Skeletal muscle tissue (tissue), 4 donors: Measurements from ENCODE around the gene SARNP. TPM values are rescaled to one million over a fixed set of nuclear protein-coding genes. Genes with fewer than 3 reads are reported as not detected.

Experiments used
- H3K27ac ChIP-seq: one replicate; pipeline ENCODE4 v1.7.0; 2013; ENCODE audit warnings: mild to moderate bottlenecking, low read depth, low read length, inconsistent platforms
- H3K27me3 ChIP-seq, 3 donors: one replicate each; pipeline ENCODE4 v1.7.0; 2013; ENCODE audit warnings: low read length in 3 of 3; ENCODE audit not compliant: control insufficient read depth in 3 of 3, insufficient read depth in 3 of 3
- H3K36me3 ChIP-seq, 3 donors: one replicate each; pipeline ENCODE4 v1.7.0; 2013; ENCODE audit warnings: low read length in 3 of 3; ENCODE audit not compliant: control insufficient read depth in 3 of 3, insufficient read depth in 3 of 3
- H3K4me1 ChIP-seq, 3 donors: one replicate each; pipeline ENCODE4 v1.7.0; 2013; ENCODE audit warnings: low read length in 3 of 3, mild to moderate bottlenecking in 3 of 3; ENCODE audit not compliant: control insufficient read depth in 3 of 3, insufficient read depth in 3 of 3
- H3K4me3 ChIP-seq, 3 donors: one replicate each; pipeline ENCODE4 v1.7.0; 2013; ENCODE audit warnings: low read length in 3 of 3
- H3K9ac ChIP-seq, 3 donors: one replicate each; pipeline ENCODE4 v1.7.0; 2013; ENCODE audit warnings: low read length in 3 of 3, mild to moderate bottlenecking in 3 of 3, moderate library complexity in 2 of 3, low read depth in 1 of 3
- H3K9me3 ChIP-seq, 3 donors: one replicate each; pipeline ENCODE4 v1.7.0; 2013; ENCODE audit warnings: low read length in 3 of 3; ENCODE audit not compliant: control insufficient read depth in 3 of 3
- total RNA-seq: library from RNA; depleted of rRNA; stranded (reverse); fragments of >200 nt; gene quantifications from one replicate; pipeline ENCODE4 v1.2.3, GENCODE V29; 2014
- donor health status: Osteomylitis.

SARNP gene
- total RNA-seq, 1 donor from 2014 or later: 71.5 TPM

DNA sequence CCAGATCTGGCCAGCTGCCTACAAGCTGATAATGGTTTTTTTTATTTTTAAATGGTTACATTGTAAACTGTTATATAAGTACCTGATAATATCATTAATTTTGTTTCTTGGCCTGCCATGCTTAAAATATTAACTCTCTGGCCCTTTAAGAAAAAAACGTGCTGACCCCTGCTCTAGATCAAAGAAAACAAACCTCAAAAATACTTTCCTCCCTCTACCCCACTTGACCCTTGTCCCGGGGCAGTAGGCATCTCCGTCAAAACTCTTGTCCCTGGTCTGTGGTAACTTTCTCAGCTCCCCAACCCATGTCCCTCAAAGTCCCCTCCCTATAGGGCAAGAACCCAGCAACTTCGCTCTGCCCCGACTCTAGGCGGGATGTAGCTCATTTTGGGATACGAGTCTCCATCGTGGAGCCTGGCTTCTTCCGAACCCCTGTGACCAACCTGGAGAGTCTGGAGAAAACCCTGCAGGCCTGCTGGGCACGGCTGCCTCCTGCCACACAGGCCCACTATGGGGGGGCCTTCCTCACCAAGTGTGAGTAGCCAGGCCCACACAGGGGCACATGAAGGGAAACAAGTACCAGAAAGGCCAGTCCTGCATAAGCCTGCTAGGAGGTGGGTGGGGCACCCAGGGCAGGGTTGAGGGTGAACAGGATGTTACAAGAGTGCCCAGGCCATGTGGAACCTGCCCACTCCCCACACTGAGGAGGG, 93.9 kb downstream of the SARNP start:
- Histone ChIP-seq H3K27ac (peak overlapping the region; percentile 16), H3K36me3 (peaks cover 36 to 38% (median 37%) of the 10 kb centered on the region in 3 donors), H3K4me1 (peaks cover 77 to 84% (median 80%) of the 10 kb centered on the region in 3 donors), H3K4me3 (no peak overlapping the region), H3K9ac (peak overlapping the region; percentile 14 to 69 (median 33)), H3K9me3 (no peaks in the 10 kb centered on the region), H3K27me3 (no peaks in the 10 kb centered on the region)

DNA sequence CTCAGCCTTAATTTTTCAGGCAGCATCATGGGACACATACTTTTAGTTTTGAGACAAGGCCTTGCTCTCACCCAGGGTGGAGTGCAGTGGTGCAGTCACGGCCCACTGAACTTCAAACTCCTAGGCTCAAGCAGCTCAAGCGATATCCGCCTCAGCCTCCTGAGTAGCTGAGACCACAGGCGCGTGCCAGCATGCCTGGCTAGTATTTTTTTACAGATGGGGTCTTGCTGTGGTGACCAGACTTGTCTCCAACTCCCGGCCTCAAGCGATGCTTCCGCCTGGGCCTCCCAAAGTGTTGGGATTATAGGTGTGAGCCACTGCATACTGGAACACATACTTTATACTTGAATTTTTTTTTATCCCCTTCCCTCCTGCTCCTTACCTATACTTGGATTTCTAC, 94.6 kb downstream of the SARNP start:
- H3K4me3 ChIP-seq: no peak overlapping the region
- H3K36me3 ChIP-seq: peaks cover 36 to 38% (median 37%) of the 10 kb centered on the region in 3 donors
- H3K27me3 ChIP-seq: no peaks in the 10 kb centered on the region
- no peaks in the 10 kb centered on the region for H3K9me3 ChIP-seq
- peak overlapping the region; percentile 16 for H3K27ac ChIP-seq
- H3K9ac ChIP-seq: peak overlapping the region in 1 of 3 donors; percentile 69
- peaks cover 83 to 90% (median 86%) of the 10 kb centered on the region in 3 donors for H3K4me1 ChIP-seq

DNA sequence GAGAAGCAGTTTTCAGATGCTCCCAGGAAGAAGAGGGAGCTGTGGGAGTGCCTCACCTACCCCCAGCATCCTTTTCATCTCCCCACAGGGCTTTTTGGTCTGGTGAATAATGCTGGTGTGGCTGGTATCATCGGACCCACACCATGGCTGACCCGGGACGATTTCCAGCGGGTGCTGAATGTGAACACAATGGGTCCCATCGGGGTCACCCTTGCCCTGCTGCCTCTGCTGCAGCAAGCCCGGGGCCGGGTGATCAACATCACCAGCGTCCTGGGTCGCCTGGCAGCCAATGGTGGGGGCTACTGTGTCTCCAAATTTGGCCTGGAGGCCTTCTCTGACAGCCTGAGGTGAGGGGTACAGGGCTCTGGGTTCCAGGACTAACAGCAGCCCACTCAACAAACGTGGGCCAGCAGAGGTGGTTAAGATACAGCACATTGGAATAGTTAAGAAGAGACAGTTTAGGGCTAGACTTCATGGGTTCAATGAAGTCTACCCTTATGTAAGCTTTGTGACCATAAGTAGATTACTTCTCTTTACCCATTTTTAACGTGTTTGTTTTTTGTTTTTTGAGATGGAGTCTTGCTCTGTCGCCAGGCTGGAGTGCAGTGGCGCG, 95.8 kb downstream of the SARNP start:
- H3K36me3 ChIP-seq: peaks cover 28 to 32% (median 30%) of the 10 kb centered on the region in 3 donors
- H3K4me1 ChIP-seq: peaks cover 83 to 90% (median 86%) of the 10 kb centered on the region in 3 donors
- H3K27me3 ChIP-seq: no peaks in the 10 kb centered on the region
- no peaks in the 10 kb centered on the region for H3K9me3 ChIP-seq
- H3K4me3 ChIP-seq: peak overlapping the region in 2 of 3 donors; percentile 32 to 45
- H3K9ac ChIP-seq: peak overlapping the region in 2 of 3 donors; percentile 26 to 60
- peak overlapping the region; percentile 91 for H3K27ac ChIP-seq

GRCh38 chr12:55720894-55721444, 96.6 kb downstream of the SARNP start:
- peaks cover 21 to 28% (median 24%) of the 10 kb centered on the region in 3 donors for H3K36me3 ChIP-seq
- H3K27ac ChIP-seq: peak overlapping the region; percentile 91
- H3K4me1 ChIP-seq: peaks cover 83 to 88% (median 87%) of the 10 kb centered on the region in 3 donors
- no peaks in the 10 kb centered on the region for H3K27me3 ChIP-seq
- no peaks in the 10 kb centered on the region for H3K9me3 ChIP-seq
- H3K9ac ChIP-seq: peak overlapping the region in 2 of 3 donors; percentile 60 to 71
- peak overlapping the region; percentile 39 to 57 (median 45) for H3K4me3 ChIP-seq

GRCh38 chr12:55720071-55720564, 97.4 kb downstream of the SARNP start, which contains the start of gene RDH5:
Gene RDH5 (plus strand): TSS chr12:55720393. CDS start chr12:55721185, 792 bp downstream.
- Histone ChIP-seq H3K4me3 (peak within 1 kb of the TSS; percentile 49 to 69 (median 57)), H3K27ac (peak within 1 kb of the TSS; percentile 91), H3K4me1 (peaks cover 83 to 89% (median 87%) of the 10 kb centered on the region in 3 donors), H3K9ac (peak within 1 kb of the TSS; percentile 71 to 90 (median 79)), H3K36me3 (peaks cover 12 to 22% (median 16%) of the 10 kb centered on the region in 3 donors), H3K9me3 (no peaks in the 10 kb centered on the region), H3K27me3 (no peaks in the 10 kb centered on the region)

GRCh38 chr12:55719371-55719770, 98.2 kb downstream of the SARNP start:
- Histone ChIP-seq H3K9ac (peak overlapping the region; percentile 71 to 90 (median 79)), H3K4me1 (peaks cover 79 to 85% (median 84%) of the 10 kb centered on the region in 3 donors)

DNA sequence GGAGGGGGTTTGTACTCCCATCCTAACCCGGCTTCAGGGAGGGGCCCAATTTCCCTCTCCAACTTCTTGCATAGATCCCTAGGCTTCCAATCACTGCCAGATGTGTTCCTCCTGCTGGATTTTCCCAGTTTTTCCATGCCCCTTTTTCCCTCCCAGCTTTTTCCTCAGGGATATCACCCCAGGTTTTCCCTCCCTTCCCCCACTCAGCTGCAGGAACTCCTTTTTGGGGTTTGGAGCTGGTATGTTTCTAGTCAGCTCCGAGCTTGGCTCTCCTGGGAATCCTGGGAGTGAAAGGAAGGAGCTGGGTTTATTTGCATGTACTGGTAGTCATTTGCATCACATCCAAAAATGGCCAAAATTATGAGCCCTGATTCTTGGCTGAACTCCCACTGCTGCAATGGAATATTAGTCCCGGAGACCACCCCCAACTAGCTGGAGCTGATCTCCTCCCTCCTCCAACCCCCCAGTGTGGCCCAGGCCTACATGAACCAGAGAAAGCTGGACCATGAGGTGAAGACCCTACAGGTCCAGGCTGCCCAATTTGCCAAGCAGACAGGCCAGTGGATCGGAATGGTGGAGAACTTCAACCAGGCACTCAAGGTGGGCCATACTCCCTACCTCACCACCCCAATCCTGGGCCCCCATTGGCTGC, 98.8 kb downstream of the SARNP start:
- Histone ChIP-seq H3K9me3 (no peaks in the 10 kb centered on the region), H3K4me1 (peaks cover 74 to 81% (median 81%) of the 10 kb centered on the region in 3 donors), H3K4me3 (peak overlapping the region in 2 of 3 donors; percentile 49 to 51), H3K9ac (peak overlapping the region; percentile 79 to 90 (median 89)), H3K27ac (peak overlapping the region; percentile 91), H3K36me3 (peaks cover 0 to 10% (median 4%) of the 10 kb centered on the region in 3 donors), H3K27me3 (no peaks in the 10 kb centered on the region)

More at GRCh38 chr12:55719371-55719770, 98.2 kb downstream of the SARNP start:
- Histone ChIP-seq H3K27me3 (no peaks in the 10 kb centered on the region), H3K9me3 (no peaks in the 10 kb centered on the region), H3K4me3 (peak overlapping the region in 1 of 3 donors; percentile 49), H3K27ac (peak overlapping the region; percentile 91), H3K36me3 (peaks cover 5 to 15% (median 8%) of the 10 kb centered on the region in 3 donors)

- no peaks in the 10 kb centered on the region for H3K27me3 ChIP-seq
- peak overlapping the region; percentile 61 to 90 (median 89) for H3K9ac ChIP-seq
- H3K4me3 ChIP-seq: peak overlapping the region; percentile 35 to 78 (median 51)
- peaks cover 73 to 83% (median 79%) of the 10 kb centered on the region in 3 donors for H3K4me1 ChIP-seq
- peak overlapping the region; percentile 91 for H3K27ac ChIP-seq
- H3K36me3 ChIP-seq: peaks cover 0 to 5% (median 2%) of the 10 kb centered on the region in 3 donors
- no peaks in the 10 kb centered on the region for H3K9me3 ChIP-seq
These were observed 99.5 kb downstream of the SARNP start for GRCh38 chr12:55718015-55718414.
